ENCODE measurements around the gene NEK10.

NEK10 gene

DNA sequence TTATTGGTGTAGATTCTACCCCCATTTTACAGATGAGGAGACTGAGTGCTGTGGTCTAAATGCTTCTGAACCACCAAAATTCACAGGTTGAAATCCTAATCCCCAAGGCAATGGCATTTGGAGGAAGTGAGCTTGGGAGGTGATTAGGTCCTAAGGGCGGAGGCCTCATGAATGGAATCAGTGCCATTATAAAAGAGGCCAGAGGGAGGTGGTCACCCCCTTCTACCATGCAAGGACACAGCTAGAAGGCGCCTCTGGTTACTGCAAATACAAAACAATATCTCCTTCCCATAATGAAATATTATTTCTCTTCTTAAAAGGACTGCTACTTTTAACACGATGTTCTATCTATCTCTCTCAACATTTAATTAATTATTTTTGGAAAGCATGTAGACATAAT, 223.5 kb downstream of the NEK10 start:
- no peak overlapping the region for H3K4me3 ChIP-seq (ENCODE audit: low read depth, low read length)
- no peak for DNase-seq (ENCODE audit: low read depth, low spot score)
- TF ChIP-seq, protein P1, sequence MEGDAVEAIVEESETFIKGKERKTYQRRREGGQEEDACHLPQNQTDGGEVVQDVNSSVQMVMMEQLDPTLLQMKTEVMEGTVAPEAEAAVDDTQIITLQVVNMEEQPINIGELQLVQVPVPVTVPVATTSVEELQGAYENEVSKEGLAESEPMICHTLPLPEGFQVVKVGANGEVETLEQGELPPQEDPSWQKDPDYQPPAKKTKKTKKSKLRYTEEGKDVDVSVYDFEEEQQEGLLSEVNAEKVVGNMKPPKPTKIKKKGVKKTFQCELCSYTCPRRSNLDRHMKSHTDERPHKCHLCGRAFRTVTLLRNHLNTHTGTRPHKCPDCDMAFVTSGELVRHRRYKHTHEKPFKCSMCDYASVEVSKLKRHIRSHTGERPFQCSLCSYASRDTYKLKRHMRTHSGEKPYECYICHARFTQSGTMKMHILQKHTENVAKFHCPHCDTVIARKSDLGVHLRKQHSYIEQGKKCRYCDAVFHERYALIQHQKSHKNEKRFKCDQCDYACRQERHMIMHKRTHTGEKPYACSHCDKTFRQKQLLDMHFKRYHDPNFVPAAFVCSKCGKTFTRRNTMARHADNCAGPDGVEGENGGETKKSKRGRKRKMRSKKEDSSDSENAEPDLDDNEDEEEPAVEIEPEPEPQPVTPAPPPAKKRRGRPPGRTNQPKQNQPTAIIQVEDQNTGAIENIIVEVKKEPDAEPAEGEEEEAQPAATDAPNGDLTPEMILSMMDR (IDR thresholded peaks at IDR 0.05; ENCODE audit: low read depth, low read length) = no peak
- in situ Hi-C loops (cut with HindIII; ENCODE audit: low sequenced_read_pairs) = no loop called here

DNA sequence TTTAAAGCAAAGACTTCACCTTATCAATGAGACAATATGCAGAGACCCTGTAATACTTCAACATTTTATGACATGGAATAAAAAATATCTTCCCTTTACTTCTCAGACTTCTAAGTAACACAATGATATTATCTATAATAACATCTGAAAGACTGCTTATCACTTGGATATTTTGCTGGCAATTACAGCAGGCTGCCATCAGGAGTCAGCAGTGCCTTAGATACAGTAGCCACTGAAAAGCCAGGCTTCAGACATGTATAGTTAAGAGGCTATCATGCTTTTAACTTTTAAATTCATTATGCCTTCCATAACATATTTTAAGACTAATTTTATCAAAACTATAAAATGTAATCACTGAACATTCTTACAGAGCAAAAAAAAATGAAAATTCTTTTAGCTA, 227.5 kb downstream of the NEK10 start:
- in situ Hi-C loops (cut with HindIII; ENCODE audit: low sequenced_read_pairs) = no loop called here
- no peak overlapping the region for H3K4me3 ChIP-seq (ENCODE audit: low read depth, low read length)
- TF ChIP-seq, protein P1 (IDR thresholded peaks at IDR 0.05; ENCODE audit: low read depth, low read length) = no peak

DNA sequence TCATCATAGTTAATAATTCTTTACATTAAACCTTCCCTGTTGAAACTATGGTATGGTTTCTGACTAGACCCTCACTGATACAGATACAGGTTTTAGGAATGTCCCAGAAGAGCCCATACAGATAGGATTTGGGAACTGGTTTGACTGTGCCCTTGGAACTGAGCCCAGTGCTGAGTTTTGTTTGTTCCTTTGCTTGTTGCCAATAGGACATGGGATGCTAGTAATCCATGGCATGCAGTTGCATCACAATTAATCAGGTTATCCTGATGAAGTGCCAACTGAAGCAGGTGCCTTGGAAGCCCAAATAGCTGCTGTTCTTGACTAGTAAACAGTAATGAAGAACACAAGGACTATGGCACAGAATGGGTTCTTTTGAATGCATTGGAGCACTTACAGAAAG, 230.6 kb downstream of the NEK10 start:
- H3K4me3 ChIP-seq (ENCODE audit: low read depth, low read length) = no peak overlapping the region
- TF ChIP-seq, protein P1 (IDR thresholded peaks at IDR 0.05; ENCODE audit: low read depth, low read length) = no peak
- DNase-seq (ENCODE audit: low read depth, low spot score) = no peak
- in situ Hi-C loops (cut with HindIII; ENCODE audit: low sequenced_read_pairs) = no loop called here

More for the DNA sequence above, 227.5 kb downstream of the NEK10 start:
- DNase-seq (ENCODE audit: low read depth, low spot score) = no peak

DNA sequence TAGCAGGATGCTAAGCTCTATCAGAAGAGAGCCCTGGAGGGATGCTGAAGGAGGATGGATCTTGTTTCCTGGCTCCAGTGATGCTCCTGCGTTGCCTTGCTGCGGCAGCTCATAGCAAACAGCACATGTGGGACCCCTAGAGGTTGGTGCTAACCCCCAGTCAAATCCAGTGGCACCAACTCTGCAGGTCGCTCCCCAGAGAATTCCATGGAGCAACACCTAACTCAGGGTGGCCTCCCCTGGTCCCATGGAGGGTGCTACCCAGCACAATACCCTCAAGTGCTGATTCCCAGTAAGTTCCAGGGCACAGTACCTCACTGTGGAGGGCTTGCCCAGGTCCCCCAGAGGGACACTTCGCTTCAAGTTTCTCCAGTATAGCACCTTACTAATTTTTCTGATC, 231.2 kb downstream of the NEK10 start:
- DNase-seq (ENCODE audit: low read depth, low spot score) = no peak
- TF ChIP-seq, protein P1 (IDR thresholded peaks at IDR 0.05; ENCODE audit: low read depth, low read length) = no peak
- no peak overlapping the region for H3K4me3 ChIP-seq (ENCODE audit: low read depth, low read length)
- in situ Hi-C loops (cut with HindIII; ENCODE audit: low sequenced_read_pairs) = no loop called here

DNA sequence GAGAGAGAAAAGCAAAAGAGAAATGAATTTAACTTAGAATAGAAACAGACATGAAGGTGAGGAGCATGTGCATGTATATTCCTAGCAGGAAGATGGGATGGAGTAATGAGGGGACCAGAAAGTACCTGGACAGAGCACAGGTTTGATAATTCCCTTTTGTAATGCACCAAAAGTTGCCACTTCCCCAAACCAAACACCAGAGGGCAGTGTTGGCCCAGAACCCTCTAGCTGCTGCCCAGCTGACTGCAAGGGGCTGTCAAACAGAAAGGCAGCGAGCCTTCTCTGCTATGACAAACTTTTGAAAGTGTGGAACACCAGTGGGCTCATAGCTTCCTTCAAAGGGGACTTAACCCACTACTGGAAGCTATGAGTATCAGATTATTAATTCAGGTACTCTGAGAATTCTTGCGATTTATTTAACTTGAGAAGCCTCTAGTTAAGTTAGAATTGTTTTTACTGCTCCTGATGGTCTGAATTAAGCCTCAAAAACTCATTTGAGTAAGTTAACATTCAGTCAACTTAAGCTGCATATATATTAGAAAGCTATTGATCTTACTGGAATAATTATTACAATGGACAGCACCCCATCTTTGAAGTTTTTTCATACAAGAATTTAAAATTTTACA, 234.9 kb downstream of the NEK10 start:
- H3K4me3 ChIP-seq (ENCODE audit: low read depth, low read length) = no peak overlapping the region
- in situ Hi-C loops (cut with HindIII; ENCODE audit: low sequenced_read_pairs) = no loop called here
- peak; percentile 70 for DNase-seq (ENCODE audit: low read depth, low spot score)
- TF ChIP-seq, protein P1 (IDR thresholded peaks at IDR 0.05; ENCODE audit: low read depth, low read length) = peak; percentile 90

DNA sequence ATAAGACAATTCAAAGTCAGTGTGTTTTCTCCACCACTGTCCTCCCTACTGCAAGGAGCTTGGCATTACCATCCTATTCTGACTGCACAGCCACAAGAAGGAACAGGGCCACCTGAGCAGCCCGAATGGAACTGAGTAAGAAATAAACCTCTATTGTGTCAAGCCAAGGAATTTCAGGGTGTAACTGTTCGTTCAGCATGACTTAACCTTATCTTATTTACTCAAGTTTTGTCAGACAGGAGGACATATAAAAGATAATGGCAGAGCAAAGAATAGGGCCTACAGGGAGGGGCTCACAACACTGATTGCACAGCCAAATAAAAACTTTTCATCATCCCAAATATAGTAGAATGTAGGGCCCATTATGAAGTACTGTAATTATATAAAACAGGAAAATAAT, 236.1 kb downstream of the NEK10 start:
- TF ChIP-seq, protein P1 (IDR thresholded peaks at IDR 0.05; ENCODE audit: low read depth, low read length) = no peak
- no peak overlapping the region for H3K4me3 ChIP-seq (ENCODE audit: low read depth, low read length)
- no peak for DNase-seq (ENCODE audit: low read depth, low spot score)
- in situ Hi-C loops (cut with HindIII; ENCODE audit: low sequenced_read_pairs) = no loop called here

Data from astrocyte of the spinal cord (primary cell).